NCI-H524 (cell line): ENCODE measurements around the gene CTBP2.

ENCODE experiments used
- DNase-seq, 2 experiments: peaks; one replicate each; lab custom pipeline; 2025; lab: John Stamatoyannopoulos, UW

Gene CTBP2

DNA sequence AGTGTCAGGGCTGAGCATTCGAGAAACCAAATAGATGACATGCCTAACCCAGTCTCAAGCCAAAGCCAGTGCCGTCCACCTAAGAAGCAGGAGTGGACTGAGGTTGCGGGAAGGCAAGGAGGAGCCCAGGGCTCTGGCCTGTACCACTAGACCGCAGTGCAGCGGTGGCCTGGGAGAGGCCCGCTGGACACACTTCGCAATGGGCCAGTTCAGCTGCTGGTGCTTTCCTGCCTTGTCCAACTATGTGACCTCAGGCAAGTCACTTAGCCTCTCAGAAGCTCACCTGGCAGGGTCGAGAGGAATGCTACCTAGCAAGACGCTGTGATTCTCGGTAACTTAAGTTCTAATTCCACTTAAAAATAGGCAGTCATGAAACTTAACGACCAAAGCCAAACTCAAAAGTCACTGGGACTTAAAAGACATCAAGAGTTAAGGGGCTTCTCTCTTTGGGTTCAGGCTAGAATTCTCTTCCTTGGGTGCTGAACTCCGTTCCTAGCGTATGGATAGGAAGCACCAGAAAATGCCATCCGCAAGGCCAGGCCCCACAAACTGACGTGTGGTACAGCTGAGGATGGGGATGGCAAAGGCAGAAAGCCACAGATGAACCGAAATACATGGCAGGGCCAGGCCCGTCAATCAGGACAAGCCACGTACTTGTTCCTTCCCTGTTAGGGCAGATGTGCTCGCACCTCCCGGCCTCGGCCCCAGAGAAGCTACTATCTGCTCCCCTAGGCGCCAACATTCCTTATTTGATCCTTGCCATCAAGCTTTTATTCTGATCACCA is 34.2 kb downstream of the CTBP2 start:
- DNase-seq, result no peak

DNA sequence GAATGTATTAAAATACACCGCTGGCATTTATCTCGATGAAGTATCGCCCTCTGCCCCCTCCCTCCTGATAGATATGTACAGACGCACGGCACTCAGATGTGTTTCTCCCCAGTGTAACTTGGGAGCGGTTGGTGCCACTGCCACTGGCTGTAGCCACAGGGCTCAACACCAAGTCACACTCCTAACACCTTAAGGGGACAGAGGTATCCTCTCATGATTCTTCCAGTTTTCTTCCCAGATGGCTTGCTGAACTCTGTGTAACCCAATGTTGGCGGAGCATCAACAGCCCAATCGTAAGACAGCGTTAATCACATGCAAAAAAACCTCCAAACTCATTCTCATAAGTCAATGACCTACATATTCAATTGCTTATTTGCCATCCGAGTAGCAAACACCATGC is 35.5 kb downstream of the CTBP2 start:
- no peak for DNase-seq

DNA sequence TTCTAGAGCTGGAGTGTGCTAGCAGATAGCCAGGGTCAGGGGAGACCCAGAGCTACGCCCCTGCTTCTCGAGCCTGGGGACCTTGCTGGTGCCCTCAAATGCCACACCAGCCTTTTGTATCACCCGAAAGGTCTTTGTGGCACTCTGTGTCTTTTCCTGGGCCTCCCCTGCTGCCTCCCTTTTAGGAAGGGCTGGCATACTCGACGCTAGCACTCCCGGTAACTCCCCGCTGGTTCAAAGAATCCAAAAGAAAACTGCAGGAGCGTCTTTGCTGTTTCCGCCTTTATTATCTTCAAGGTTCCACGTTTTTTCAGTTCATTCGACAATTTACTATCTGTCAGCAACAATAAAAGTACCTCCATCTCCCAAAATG is 36.3 kb downstream of the CTBP2 start:
- DNase-seq, result no peak

DNA sequence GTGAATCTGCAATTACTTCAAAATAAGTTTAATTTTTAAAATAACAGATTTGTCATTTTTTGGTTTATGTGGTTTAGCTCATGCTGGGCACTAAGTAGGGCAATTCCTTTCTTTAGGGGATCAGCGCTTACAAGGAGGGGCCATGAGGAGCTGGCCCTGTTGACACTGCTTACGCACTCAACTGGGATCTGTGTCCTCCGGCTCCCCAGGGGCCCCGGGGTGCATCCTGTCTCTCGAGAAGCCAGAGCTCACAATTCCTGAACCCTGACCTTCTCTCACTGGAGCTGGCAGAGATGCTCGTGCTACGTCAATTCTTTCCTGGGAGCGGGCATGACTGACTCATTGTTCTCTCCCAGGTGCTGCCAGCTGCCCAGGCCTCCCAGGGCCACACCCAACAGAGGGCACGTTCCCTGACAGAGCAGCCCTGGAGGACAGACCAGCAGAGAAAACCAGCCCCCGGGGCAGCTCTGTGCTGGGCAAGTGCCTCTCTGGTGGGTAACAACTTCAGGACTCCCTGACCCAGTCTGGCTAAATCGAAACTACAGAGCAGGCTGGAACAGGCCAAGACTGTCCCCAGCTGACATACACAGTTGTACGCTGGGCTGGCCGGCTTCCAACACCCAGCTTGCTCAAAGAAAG is 36.8 kb downstream of the CTBP2 start:
- DNase-seq, result no peak

DNA sequence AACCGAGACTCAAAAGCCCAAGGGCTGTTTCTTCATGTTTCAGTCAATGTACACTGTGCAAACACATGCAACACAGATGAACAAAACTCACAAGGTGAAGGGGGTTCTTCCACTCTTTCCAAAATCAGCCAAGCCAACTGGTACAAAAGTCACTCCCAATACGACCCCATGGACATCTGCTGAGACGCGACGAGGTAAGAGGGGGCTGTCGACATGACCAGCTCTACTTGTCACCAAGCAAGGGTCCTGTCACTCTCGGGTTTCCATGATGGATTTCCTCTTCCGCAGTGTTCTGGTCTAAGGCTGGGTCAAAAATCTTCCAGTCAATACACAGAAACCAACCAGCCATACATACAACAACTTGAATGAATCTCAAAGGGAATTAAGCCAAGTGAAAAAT is 37.8 kb downstream of the CTBP2 start:
- no peak for DNase-seq

DNA sequence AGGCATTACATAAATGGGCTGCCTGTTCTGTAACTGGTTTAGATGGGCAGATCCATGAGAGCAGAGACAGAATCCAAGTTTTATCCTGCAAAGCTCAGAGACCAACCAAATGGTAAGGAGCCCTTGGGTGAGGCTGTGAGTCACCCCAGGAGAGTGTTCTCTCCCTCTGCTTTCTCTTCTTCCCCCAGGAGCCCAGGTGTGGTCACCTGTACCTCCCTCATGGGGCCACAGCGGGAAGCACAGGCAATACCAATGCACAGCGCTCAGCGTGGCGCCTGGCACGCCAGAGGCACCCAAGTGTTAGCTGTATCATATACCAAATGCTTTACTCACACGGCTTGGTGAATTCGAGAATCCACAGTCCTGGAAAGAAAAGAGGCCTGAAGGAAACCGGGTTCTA is 39.4 kb downstream of the CTBP2 start:
- no peak for DNase-seq

DNA sequence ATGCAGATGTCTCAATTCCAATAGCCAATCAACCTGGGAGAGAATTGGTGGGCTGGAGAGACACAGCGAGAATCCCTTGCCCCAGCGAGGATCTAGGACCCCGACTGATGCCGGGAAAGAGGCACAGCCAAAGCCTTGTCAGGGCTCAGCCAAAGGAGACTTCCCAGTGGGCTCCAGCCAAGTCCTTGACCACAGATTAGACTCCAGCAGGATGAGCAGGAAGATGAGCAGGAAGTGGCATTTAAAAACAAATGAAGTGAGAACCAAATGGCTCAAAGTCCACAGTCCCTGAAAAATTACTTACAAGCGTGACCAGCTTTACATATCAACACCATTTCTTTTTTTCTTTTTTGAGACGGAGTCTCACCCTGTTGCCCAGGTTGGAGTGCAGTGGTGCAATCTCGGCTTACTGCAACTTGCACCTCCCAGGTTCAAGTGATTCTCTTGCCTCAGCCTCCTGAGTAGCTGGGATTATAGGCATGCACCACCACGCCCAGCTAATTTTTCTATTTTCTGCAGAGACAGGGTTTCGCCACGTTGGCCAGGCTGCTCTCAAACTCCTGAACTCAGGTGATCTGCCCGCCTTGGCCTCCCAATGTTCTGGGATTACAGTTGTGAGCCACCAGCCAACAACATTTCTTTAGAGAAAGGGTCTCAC is 40.2 kb downstream of the CTBP2 start:
- DNase-seq, result no peak

DNA sequence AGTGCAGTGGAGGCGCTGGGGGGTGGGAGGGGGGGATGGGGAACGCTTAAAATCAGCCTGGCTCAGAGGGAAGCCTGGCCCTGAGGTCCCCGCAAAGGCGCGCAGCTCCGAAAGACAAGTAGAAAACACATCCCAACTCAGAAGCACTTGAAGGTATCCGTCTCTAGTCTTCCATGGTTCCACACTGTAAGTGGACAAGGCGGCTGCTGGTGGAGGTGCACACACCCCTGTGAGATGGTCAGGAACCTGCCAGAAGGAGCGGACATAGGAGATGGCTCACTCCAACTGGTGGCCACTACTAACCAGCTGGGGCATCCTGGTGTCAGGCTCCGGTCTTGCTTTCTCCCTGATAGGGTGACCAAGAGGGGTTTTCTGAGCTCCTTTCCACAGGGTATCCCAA is 41.7 kb downstream of the CTBP2 start:
- DNase-seq, result no peak

DNA sequence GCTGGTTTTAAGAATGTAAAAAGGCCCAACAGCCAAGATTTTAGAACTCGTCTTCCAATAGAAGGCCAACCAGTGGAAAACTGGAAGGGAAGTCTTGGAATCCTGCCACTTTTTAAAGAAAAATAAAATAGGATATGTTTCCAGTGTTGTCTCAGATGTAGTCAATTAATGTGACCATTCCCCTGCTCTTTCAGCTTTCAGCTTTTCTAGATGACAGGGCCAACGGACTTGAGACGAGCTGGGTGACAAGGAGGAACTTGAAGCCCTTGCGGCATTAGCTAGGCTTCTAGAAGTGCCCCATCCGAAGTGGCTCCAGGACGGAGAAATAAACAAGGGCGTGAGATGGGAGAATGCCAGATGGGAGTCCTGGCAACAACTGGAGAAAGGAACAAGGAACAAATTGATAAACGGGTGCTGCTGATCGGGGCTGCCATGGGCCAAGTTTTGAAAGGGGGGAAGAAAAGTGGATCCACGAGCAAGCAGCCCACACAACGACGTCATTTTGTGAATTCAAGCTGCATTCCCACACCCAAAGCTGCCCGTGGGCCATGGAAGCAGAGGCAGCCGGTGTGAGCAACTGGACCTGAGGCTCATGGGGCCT is 42.3 kb downstream of the CTBP2 start:
- no peak for DNase-seq

DNA sequence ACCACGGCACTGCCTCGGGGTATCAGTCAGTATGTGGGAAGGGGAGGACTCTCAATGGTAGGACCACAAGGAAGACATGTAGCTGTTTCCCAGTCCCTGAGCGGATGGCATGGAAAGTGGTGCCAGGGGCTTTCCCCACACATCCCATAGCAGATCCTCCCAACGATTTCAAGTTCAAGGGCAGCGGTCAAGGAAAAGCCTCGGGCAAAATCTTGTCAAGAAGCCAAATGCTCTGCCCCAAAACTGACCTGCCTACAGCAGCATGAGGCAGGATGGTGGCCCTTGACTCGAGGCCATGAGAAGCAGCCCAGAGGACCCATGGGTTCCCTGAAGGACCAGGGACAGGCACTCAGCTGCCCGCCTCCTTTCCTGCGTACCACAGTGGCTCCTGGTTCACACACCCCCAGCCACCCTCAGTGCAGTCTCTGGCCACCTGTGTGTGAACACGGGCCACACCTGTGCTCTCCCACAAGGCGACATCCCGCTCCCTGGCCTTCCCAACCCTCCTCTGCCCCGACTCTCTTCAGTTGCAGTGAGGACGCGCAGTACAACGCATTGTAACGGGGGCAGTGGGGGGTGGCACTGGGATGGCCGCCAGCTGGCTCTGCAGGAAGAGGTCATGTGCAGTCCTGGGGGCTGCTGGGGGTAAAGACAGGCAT is 43.6 kb downstream of the CTBP2 start:
- DNase-seq, result no peak

DNA sequence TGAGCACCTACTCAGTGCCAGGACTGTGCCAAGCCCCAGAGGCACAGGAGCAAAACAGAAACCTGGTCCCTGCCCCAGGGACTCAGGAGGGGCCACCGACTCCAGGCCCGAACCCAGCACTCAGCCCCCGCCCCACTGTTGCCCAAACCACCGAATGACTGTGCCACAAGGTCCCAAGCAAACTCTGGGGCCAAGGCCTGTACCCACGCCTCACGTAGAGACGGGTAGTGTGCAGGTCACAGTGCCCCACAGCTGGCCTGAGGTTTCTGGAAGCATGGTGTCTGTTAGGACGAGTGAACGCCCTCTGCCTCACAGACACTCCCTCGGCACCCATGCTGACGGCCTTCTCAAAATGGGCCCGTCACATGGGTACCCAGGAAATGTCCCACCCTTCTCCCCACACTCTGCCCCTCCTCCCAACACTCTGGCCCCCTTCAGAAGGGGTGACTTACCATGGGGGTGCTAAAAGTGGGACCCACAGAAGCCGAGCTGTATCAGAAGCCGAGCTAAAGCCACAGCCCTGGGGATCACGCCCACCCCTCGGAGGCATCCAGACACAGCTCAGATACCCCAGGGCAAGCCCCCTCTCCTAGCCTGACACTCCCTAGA is 44.2 kb downstream of the CTBP2 start:
- DNase-seq, result no peak

DNA sequence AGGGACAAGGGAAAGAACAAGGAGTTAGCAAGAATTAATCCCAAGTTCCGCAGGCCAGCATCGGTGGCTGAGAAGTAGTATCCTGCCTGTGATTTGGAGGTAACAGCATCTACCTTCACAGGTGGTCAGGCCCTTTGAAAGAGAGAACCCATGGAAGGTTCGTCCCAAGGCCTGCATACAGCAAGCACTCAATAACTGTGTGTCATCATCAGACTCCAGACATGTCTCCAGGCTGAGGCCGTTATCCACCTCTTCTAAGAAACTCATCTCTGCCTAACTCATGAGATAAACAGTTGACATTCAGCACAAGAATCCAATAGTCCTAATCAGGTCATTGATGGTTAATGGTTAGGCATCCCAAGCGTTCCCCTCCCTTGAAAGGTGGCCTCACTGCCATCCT is 45.0 kb downstream of the CTBP2 start:
- DNase-seq, result no peak

DNA sequence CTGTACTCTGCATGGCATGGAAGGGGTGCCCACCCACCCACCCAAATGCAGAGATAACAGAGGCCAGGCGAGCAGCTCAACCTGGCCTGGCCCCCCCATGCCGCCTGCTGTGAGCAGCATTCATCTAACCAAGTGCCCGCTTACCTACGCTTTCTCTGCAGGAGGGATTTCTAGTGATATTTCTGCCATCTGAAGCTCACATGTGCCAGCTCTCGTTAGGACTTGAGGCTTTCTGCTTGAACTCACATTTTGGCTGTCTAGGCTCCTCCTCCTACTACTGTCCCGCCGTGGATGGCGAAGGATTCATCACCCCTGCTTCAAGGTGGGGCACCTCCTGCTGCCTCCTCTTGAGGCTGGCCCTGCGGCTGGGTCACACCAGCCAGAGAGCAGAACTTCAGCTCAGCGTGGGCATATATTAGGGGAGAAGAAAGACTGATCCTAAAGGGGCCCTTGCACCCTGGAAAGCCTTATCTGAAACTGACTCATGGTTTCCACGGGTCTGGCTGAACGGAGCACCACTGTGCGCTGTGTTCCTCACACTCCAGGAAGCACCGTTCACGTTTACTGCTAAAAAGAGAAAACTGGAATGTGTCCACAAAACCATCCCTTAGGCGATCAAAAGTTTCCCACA is 45.5 kb downstream of the CTBP2 start:
- no peak for DNase-seq

DNA sequence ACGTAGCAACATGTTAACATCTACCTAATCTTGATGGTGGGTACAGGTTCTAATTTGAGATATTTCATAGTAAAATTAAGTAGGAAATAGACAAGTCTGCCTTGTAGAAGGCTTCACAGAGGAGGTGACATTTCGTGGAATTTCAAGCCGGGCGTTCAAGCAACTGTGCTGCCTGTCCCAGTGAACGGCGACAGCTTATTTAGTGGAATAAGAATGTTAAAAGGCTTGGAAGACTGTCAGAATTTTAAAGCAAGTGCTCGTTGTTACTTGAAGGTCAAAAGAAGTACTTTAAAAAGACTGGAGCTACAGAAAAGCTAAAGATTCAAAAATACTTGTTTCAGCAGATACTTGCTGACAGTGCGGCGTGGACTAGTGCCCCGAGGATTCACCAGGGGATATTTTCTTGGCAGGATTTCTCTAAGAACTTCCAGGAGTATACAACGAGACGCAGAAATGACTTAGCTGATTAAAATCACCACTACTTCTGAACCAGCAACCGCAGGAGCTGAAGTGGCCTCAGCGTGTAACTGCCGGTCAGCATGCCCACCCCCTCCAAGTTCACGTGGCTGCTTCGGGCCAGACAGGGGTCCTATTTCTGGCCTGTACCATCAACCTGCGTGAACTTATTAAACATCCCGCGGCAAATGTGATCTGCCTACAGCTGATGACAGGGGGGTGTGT is 46.5 kb downstream of the CTBP2 start:
- DNase-seq, result no peak

DNA sequence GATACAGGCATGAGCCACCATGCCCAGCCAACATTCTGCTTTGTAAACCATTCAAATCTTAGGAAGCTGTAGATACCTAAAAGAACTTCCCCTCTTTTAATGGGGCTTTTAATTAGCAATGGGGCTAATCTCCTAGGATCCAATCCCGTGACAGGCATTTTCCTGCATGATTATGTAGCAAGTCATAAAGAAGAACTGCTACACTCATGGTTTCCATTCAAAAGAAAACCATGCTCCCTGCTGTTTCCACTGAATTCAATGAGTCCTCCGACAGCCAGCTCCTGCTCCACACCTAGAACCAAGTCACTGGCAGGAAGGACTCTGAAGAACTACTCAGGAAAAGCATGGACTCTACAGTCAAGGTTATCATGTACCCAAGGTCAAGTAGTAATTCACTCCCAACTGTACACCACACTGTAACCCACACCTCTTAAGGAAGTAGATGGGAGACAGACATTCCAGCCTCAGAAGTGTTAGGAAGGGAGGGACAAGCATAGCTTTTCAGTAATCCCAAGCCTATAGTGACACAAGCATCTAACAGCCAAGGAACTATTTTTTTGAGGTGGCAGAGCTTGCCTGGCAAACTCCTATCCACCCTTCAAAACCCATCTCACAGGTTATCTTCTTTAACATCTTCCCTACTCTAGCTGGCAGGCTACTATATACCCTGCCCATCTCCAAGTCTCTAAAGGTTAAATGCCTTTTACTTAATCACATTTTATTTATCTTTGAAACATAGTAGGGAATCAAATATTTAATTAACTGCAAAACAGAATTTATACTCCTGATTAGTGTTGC is 47.5 kb downstream of the CTBP2 start:
- DNase-seq, result no peak

DNA sequence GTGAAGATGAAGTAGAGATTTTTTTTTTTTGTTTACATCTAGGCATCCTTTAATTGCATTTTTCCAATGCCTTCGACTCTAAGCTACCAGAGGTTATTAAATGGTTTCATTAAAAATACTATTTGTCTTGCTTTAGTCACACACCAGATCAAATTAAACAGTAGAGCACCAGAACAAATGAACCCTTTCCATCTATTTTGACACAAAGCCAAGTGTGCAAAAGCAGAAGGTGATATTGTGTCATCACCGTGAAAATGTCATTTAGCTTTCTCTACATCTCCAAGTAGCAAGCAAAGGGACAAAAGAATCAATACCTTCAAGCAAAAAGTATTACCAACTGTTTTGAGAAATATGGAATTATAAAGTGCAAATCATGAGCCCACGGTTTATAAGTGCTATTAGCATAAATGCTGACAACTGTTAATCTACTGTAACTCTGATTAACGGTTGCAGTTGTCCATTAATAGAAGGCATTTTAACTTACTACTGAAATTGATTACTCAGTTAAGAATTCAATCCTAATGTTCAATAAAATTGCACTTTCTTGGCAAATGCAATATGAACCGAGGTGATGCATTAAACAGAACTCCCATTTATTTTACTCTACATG is 49.1 kb downstream of the CTBP2 start:
- DNase-seq, result no peak

DNA sequence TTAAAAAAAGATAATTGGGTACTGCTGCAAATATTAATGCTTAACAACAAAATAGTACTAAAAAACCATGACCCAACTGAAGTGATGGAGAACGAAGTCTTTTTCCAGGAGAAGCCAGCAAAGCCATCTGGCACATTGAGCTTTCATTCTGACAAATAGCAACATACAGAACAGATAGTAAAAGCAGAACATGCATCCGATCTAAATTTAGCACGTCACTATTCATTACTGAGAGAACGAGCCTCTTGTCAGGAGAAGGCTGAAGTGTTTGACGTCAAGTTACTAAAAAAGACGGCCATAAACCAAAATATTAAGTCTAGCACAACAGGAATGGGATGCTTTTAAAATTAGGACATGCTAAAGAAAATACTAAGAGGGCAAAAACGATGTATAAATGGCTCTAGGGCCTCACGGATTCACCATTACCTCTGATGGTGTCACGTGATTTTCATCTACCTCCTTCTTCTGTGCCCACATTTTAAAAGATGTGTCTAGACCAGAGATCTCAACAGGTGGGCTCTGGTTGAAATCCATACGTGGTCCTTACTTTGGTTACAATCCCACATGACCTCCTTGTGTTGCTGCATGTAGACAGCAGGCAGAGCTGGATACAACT is 52.3 kb downstream of the CTBP2 start:
- DNase-seq, result no peak

DNA sequence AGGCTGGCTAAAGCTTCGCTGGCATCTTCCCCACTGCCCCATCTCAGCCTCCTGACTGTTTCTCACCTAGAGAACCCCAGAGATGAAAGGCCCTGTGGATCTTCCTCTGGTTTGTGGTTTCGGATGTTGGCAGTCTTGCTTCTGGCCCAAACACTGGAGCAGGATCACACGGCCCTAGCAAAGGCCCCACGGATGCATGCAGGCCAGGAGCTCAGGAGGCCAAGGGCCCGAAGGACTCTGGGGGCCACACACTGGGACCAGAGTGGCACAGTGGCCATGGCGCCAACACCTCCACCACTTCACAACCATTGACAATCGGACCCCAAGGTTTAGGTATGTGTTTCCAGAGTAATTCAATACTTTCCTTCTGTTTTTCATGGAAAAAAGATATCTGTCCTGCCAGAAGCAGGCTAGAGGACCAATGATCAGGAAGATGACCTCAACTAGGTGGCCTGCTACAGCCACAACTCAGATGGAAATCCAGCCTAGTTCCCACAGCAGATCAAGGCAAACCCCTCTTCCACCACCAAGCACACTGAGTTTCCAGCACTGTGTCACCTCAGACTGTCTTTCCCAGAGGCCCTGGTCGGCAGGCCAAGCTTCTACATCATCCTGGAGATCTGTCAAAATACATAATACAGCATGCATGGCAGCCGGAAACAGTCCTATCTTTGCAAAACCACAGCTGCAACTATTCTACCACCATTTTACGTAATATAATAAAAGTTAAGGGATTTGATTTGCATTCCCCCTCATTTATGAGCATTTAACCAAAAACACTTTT is 53.0 kb downstream of the CTBP2 start:
- no peak for DNase-seq
